H1 (cell line): ENCODE measurements around the gene UBAP2. TPM values are rescaled to one million over a fixed set of nuclear protein-coding genes. Genes with fewer than 3 reads are reported as not detected.
A peak's percentile ranks its signal among the peaks of the same experiment; 100 is the strongest.

Experiments used
- CTCF ChIA-PET: fragments of 300-600 bp; sonication (Branson Sonifier 250); formaldehyde crosslinking; loops from one replicate; lab custom pipeline; 2021; ENCODE audit not compliant: partially characterized antibody; lab: Charles Lee
- POLR2A ChIA-PET: fragments of 300-600 bp; sonication (Branson Sonifier 250); formaldehyde crosslinking; loops from one replicate; lab custom pipeline; 2021; ENCODE audit warnings: inconsistent platforms; ENCODE audit not compliant: partially characterized antibody; lab: Charles Lee
- DNase-seq, 2 experiments: peaks; one replicate each; pipeline versions ENCODE4 v3.0.0 to v3.0.0-alpha.2; 2010 to 2022; ENCODE audit warnings: low spot score in 2 of 2, low read depth in 1 of 2, mixed read lengths in 1 of 2
- FAIRE-seq: peaks from 2 replicates; lab custom pipeline; 2011; peaks lifted over from hg19 to GRCh38; lab: Jason Lieb, UNC
- H2AFZ ChIP-seq: 2 replicates; pipeline ENCODE4 v1.8.1; 2012; ENCODE audit warnings: low read length, inconsistent platforms
- H2AK5ac ChIP-seq: 2 replicates; pipeline ENCODE4 v1.6.1; 2013; ENCODE audit warnings: low read depth, low read length
- H2BK120ac ChIP-seq: replicated peaks from 2 replicates; pipeline ENCODE3; 2013; ENCODE audit warnings: low read depth, low read length, inconsistent platforms
- H2BK12ac ChIP-seq: 2 replicates; pipeline ENCODE4 v1.6.1; 2013; ENCODE audit warnings: low read depth, low read length
- H2BK15ac ChIP-seq: 2 replicates; pipeline ENCODE4 v1.6.1; 2013; ENCODE audit warnings: low read length
- H2BK20ac ChIP-seq: 2 replicates; pipeline ENCODE4 v1.6.1; 2013; ENCODE audit warnings: low read length
- H2BK5ac ChIP-seq: 2 replicates; pipeline ENCODE4 v1.6.1; 2013; ENCODE audit warnings: low read depth, low read length
- H3K14ac ChIP-seq: 2 replicates; pipeline ENCODE4 v1.6.1; 2013; ENCODE audit warnings: inconsistent platforms; ENCODE audit not compliant: insufficient read length
- H3K18ac ChIP-seq: 2 replicates; pipeline ENCODE4 v1.6.1; 2013; ENCODE audit warnings: low read length; ENCODE audit errors: extremely low read depth
- H3K23ac ChIP-seq: 2 replicates; pipeline ENCODE4 v1.6.1; 2013; ENCODE audit warnings: inconsistent platforms; ENCODE audit not compliant: insufficient read length
- H3K23me2 ChIP-seq: 2 replicates; pipeline ENCODE4 v1.6.1; 2013; ENCODE audit warnings: low read depth, low read length
- H3K27ac ChIP-seq: 2 replicates; pipeline ENCODE4 v1.6.1; 2011; ENCODE audit warnings: low read depth, low read length, inconsistent platforms
- H3K27me3 ChIP-seq, 4 experiments: replicated peaks in 1 of 4; 1 replicate in 1 of 4; 2 replicates in 3 of 4; pipeline versions ENCODE4 v1.6.1 to v1.8.1; 2011 to 2013; ENCODE audit warnings: low read length in 3 of 4, mild to moderate bottlenecking in 3 of 4, inconsistent platforms in 2 of 4, mixed read lengths in 2 of 4, moderate library complexity in 1 of 4; ENCODE audit not compliant: control insufficient read depth in 3 of 4, insufficient read depth in 3 of 4; ENCODE audit errors: extremely low read depth in 1 of 4
- H3K36me3 ChIP-seq, 4 experiments: 2 replicates each; pipeline versions ENCODE4 v1.6.1 to v1.8.1; 2011 to 2013; ENCODE audit warnings: mild to moderate bottlenecking in 4 of 4, low read length in 3 of 4, moderate library complexity in 2 of 4, control low read depth in 1 of 4, inconsistent platforms in 1 of 4; ENCODE audit not compliant: insufficient read depth in 4 of 4, control insufficient read depth in 2 of 4
- H3K4ac ChIP-seq: replicated peaks from 2 replicates; pipeline ENCODE3; 2013; ENCODE audit warnings: low read length, low read depth, mixed read lengths, inconsistent platforms; ENCODE audit not compliant: insufficient read length
- H3K4me1 ChIP-seq, 4 experiments: replicated peaks in 1 of 4; 1 replicate in 1 of 4; 2 replicates in 3 of 4; pipeline versions ENCODE4 v1.6.1 to v1.8.1; 2011 to 2013; ENCODE audit warnings: low read length in 3 of 4, inconsistent platforms in 2 of 4, mixed read lengths in 1 of 4; ENCODE audit not compliant: insufficient read depth in 4 of 4, control insufficient read depth in 3 of 4
- H3K4me2 ChIP-seq, 2 experiments: 2 replicates each; pipeline versions ENCODE4 v1.6.1 to v1.8.1; 2011 to 2013; ENCODE audit warnings: low read depth in 2 of 2, low read length in 2 of 2, control low read depth in 1 of 2, inconsistent platforms in 1 of 2, mild to moderate bottlenecking in 1 of 2; ENCODE audit not compliant: insufficient read depth in 1 of 2
- H3K4me3 ChIP-seq, 4 experiments: fragments of 200-600, 300-600 bp in 1 of 4; sonication (generic), shearing (Covaris generic), sonication (Bioruptor Twin) in 1 of 4; 2 replicates each; pipeline versions ENCODE4 v1.5.1 to v1.8.1; 2011 to 2016; ENCODE audit warnings: low read length in 4 of 4, low read depth in 3 of 4, control low read depth in 2 of 4, inconsistent platforms in 2 of 4, mild to moderate bottlenecking in 2 of 4, mixed read lengths in 1 of 4, moderate library complexity in 1 of 4; ENCODE audit not compliant: insufficient read depth in 2 of 4; ENCODE audit errors: extremely low read depth in 1 of 4
- H3K56ac ChIP-seq: replicated peaks from 2 replicates; pipeline ENCODE3; 2013; ENCODE audit warnings: low read depth, mild to moderate bottlenecking, mixed read lengths, low read length, inconsistent platforms; ENCODE audit not compliant: insufficient read length
- H3K79me1 ChIP-seq: 2 replicates; pipeline ENCODE4 v1.6.1; 2013; ENCODE audit warnings: low read depth, low read length, control low read depth
- H3K79me2 ChIP-seq, 2 experiments: 2 replicates each; pipeline versions ENCODE4 v1.6.1 to v1.8.1; 2012 to 2013; ENCODE audit warnings: low read length in 2 of 2, mild to moderate bottlenecking in 2 of 2, inconsistent platforms in 1 of 2; ENCODE audit not compliant: insufficient read depth in 2 of 2, control insufficient read depth in 1 of 2
- H3K9ac ChIP-seq, 4 experiments: replicated peaks in 1 of 4; 1 replicate in 1 of 4; 2 replicates in 3 of 4; pipeline versions ENCODE4 v1.6.1 to v1.8.1; 2011 to 2013; ENCODE audit warnings: low read depth in 3 of 4, low read length in 3 of 4, control low read depth in 2 of 4, mild to moderate bottlenecking in 2 of 4, moderate library complexity in 2 of 4, inconsistent platforms in 1 of 4; ENCODE audit errors: extremely low read depth in 1 of 4
- H3K9me3 ChIP-seq, 2 experiments: 2 replicates each; pipeline versions ENCODE4 v1.6.1 to v1.8.1; 2012 to 2013; ENCODE audit warnings: mild to moderate bottlenecking in 2 of 2, moderate library complexity in 2 of 2, control low read depth in 1 of 2, inconsistent platforms in 1 of 2, low read depth in 1 of 2, low read length in 1 of 2, mixed read lengths in 1 of 2; ENCODE audit not compliant: insufficient read depth in 2 of 2
- H4K20me1 ChIP-seq, 2 experiments: replicated peaks in 1 of 2; 2 replicates each; pipeline versions ENCODE3 to v1.8.1; 2011 to 2013; ENCODE audit warnings: inconsistent platforms in 2 of 2, low read length in 2 of 2, mild to moderate bottlenecking in 1 of 2; ENCODE audit not compliant: insufficient read depth in 2 of 2, control insufficient read depth in 1 of 2
- H4K5ac ChIP-seq: 2 replicates; pipeline ENCODE4 v1.6.1; 2013; ENCODE audit warnings: low read length, low read depth, mixed read lengths, inconsistent platforms; ENCODE audit not compliant: insufficient read length
- H4K8ac ChIP-seq: 2 replicates; pipeline ENCODE4 v1.8.0; 2013; ENCODE audit warnings: mild to moderate bottlenecking, moderate library complexity, low read length, inconsistent platforms; ENCODE audit not compliant: insufficient read depth; ENCODE audit errors: extremely low read depth
- H4K91ac ChIP-seq: replicated peaks from 2 replicates; pipeline ENCODE3; 2013; ENCODE audit warnings: low read length, mixed read lengths, inconsistent platforms; ENCODE audit not compliant: insufficient read length
- KDM4A ChIP-seq: IDR thresholded peaks from one replicate; pipeline ENCODE4 v1.7.1; 2012; ENCODE audit warnings: low read depth, mild to moderate bottlenecking, moderate library complexity, low read length, inconsistent platforms; ENCODE audit not compliant: severe bottlenecking
- RAD21 ChIP-seq, 2 experiments: IDR thresholded peaks in 1 of 2; conservative IDR thresholded peaks in 1 of 2; 2 replicates each; pipeline ENCODE4 v1.6.1; 2011; ENCODE audit warnings: low read depth in 2 of 2, low read length in 2 of 2, improper control_type of control experiment in 1 of 2, inconsistent platforms in 1 of 2, mild to moderate bottlenecking in 1 of 2, moderate library complexity in 1 of 2
- WGBS, 2 experiments: shearing (Covaris generic) in 1 of 2; methylation state at CpG; one replicate each; pipeline versions ENCODE4 v1.1.6 to v1.1.7; 2013 to 2015; ENCODE audit warnings: low lambda C conversion rate in 2 of 2, mixed read lengths in 2 of 2, inconsistent platforms in 1 of 2, low coverage in 1 of 2, missing lambda C conversion rate in 1 of 2; ENCODE audit not compliant: insufficient replicate concordance in 2 of 2, insufficient coverage in 1 of 2, insufficient read length in 1 of 2; ENCODE audit errors: extremely low coverage in 1 of 2, missing lambda C conversion rate in 1 of 2; 5-methylcytosine and 5-hydroxymethylcytosine counted together
- polyA plus RNA-seq, 7 experiments: library from polyadenylated mRNA; depleted of rRNA in 3 of 7; stranded (reverse) in 5 of 7; unstranded in 2 of 7; fragments of >200 nt in 5 of 7; fragments of 200-250 nt in 2 of 7; gene quantifications; 1 replicate in 5 of 7; 2 replicates in 1 of 7; 4 replicates in 1 of 7; pipeline versions ENCODE4 v1.2.1 to v1.2.3, GENCODE V29; 2011 to 2013; ENCODE audit warnings: missing spikeins in 2 of 7, mixed read lengths in 2 of 7
- total RNA-seq: library from RNA; stranded (reverse); fragmentation: NEBNext Ultra II Directional; extraction: Animal tissue kit (Norgen Biotek cat#: 25700); gene quantifications from 2 replicates; pipeline ENCODE4 v1.2.1, GENCODE V29; 2021

The UBAP2 gene
- total and polyA plus RNA-seq, 2 of the 8 experiments (the other 6 are each of a cell fraction or from before 2014, with no cell fraction given): 75.0 to 81.4 TPM

GRCh38 chr9:34010979-34011378 lies 37.7 kb downstream of the UBAP2 start:
- no peak overlapping the region for H2BK12ac ChIP-seq
- no peak for FAIRE-seq
- CTCF ChIA-PET: interaction anchor here (0.8 to 2.9 kb wide), 5 partner anchors 8 to 63 kb away, joined by 3 to 11 read pairs (median 7); no protein-coding TSS in a partner anchor

More at GRCh38 chr9:34010979-34011378, 37.7 kb downstream of the UBAP2 start:
- Histone ChIP-seq H3K4me2 (no peak overlapping the region), H3K14ac (no peak overlapping the region), H3K9me3 (no peaks in the 10 kb centered on the region), H3K56ac (no peak overlapping the region), H3K18ac (no peak overlapping the region), H2BK5ac (no peak overlapping the region), H2AK5ac (no peak overlapping the region), H3K4ac (no peak overlapping the region), H2AFZ (no peak overlapping the region), H2BK15ac (no peak overlapping the region), H3K79me2 (peaks cover 0 to 3% of the 10 kb centered on the region in 2 experiments; a peak in 1 of 4 replicates), H3K23ac (no peak overlapping the region), H4K8ac (no peak overlapping the region), H3K4me3 (no peak overlapping the region), H4K91ac (no peak overlapping the region), H4K20me1 (peaks cover 0 to under 1% of the 10 kb centered on the region in 2 experiments), H4K5ac (no peak overlapping the region), H3K27me3 (no peaks in the 10 kb centered on the region), H3K79me1 (no peaks in the 10 kb centered on the region; the same call in 1 of the 2 replicates), H2BK20ac (no peak overlapping the region), H2BK120ac (no peak overlapping the region), H3K36me3 (peaks cover 2 to 28% (median 2%) of the 10 kb centered on the region in 4 experiments; a peak in 3 of 8 replicates), H3K23me2 (no peaks in the 10 kb centered on the region), H3K9ac (no peak overlapping the region), H3K4me1 (no peaks in the 10 kb centered on the region), H3K27ac (no peak overlapping the region)
- DNase-seq: no peak
- POLR2A ChIA-PET: no interaction called here
- TF ChIP-seq RAD21 (IDR thresholded peaks at IDR 0.05 in 1 of 2, conservative IDR thresholded peaks at IDR 0.05 in 1 of 2; ENCODE audit: low read depth in 2 of 2, low read length in 2 of 2): 0 out of 4 replicates have a peak, but pooled peaks of 1 of the 2 experiments have one; percentile 4
- no peak for TF ChIP-seq KDM4A
- 95% methylated on average over 4 of the region's 4 CpGs; no CpG with 5 or more reads in 1 of the 2 experiments for WGBS, 2 experiments
